ENCODE data around the gene SOX3. TPM values are rescaled to one million over a fixed set of nuclear protein-coding genes. Genes with fewer than 3 reads are reported as not detected.

Gene SOX3
- total RNA-seq, 1 donor from 2014 or later, result not detected

- no peak for TF ChIP-seq CTCF (IDR thresholded peaks at IDR 0.05)
- Histone ChIP-seq H3K4me3 (no peak overlapping the region), H3K27ac (no peak overlapping the region), H3K9me3 (no peaks in the 10 kb centered on the region), H3K27me3 (ENCODE audit: low read depth) (no peaks in the 10 kb centered on the region), H3K4me1 (no peaks in the 10 kb centered on the region), H3K36me3 (no peaks in the 10 kb centered on the region)
- ATAC-seq, result no peak
- intact Hi-C loops (cut with DNase I), result no loop called here
- DNase-seq, result no peak
These were observed 16.5 kb upstream of the SOX3 start for GRCh38 chrX:140521393-140521792.

DNA sequence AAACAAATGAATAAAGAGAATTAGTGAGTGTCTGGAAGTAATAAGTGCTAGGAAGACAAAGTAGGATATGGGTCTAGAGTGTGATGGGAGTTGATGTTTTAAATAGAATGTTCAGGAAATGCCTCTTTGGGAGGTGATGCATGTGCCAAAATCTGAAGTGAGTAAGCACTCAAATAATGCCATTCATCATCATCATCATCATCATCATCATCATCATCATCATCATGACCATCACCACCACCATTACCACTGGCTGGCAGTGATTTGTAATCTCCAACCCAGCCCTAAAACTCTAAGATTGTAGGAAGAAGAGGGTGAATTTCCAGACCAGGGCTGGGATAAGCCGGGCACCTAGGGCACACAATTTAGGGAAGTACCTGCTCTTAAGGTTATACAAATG is 9.7 kb upstream of the SOX3 start:
- intact Hi-C loops (cut with DNase I), result no loop called here

GRCh38 chrX:140510895-140511295 is 6.0 kb upstream of the SOX3 start:
- no peaks in the 10 kb centered on the region for H3K36me3 ChIP-seq
- peaks cover 55% of the 10 kb centered on the region for H3K27me3 ChIP-seq (ENCODE audit: low read depth)
- no peaks in the 10 kb centered on the region for H3K9me3 ChIP-seq
- no peak overlapping the region for H3K4me3 ChIP-seq
- ATAC-seq (no peak), DNase-seq (no peak)
- H3K4me1 ChIP-seq, result no peaks in the 10 kb centered on the region
- intact Hi-C loops (cut with DNase I), result no loop called here
- no peak overlapping the region for H3K27ac ChIP-seq
- no peak for TF ChIP-seq CTCF (IDR thresholded peaks at IDR 0.05)

More for the DNA sequence above, 9.7 kb upstream of the SOX3 start:
- Histone ChIP-seq H3K4me3 (no peak overlapping the region), H3K9me3 (no peaks in the 10 kb centered on the region), H3K27me3 (ENCODE audit: low read depth) (peaks cover 20% of the 10 kb centered on the region), H3K27ac (no peak overlapping the region), H3K36me3 (no peaks in the 10 kb centered on the region), H3K4me1 (no peaks in the 10 kb centered on the region)
- DNase-seq, result no peak
- no peak for ATAC-seq
- TF ChIP-seq CTCF (IDR thresholded peaks at IDR 0.05), result no peak

GRCh38 chrX:140510306-140510676 is 5.4 kb upstream of the SOX3 start:
- intact Hi-C loops (cut with DNase I), result no loop called here

DNA sequence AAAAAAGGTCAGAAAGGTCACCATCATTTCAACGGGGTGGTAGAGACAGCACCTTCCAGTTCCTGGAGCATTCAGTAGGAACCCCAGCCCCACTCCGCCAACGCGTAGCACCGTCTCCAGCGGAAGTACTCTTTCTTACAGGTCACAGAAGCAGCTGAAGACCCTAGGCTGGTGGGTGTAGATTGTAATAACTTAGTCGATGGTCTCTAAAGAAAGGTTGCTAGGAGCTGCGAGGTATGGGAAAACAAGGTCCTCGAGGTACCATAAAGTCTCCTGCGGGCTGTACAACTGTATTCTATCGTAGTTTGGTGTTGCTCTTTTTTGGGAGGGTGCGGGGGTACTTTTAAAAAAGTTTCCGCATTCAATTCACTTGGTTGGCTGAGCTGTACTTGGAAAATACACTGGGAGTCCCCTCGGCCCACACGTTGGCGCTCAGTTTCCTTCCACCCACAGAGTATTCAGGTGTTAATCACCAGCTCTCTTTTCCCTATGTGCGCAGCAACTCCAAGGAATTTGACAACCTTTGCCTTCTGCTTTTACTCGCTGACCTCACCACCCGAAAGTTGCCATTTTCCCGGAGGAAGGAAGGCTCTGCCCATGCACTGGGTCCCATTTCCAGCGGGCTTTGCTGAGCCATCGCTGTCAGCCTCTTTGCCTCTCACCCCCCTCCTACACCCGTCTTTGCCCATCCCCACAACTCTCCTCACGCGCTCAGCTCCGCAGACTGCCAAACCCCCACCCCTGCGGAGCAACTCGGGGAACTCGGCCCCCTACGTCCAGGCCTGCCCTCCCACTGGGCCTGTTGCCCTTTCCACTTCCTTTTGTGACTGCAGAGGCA is 4.8 kb upstream of the SOX3 start:
- ATAC-seq (no peak), DNase-seq (no peak)
- H3K4me1 ChIP-seq, result no peaks in the 10 kb centered on the region
- intact Hi-C loops (cut with DNase I), result no loop called here
- H3K4me3 ChIP-seq, result no peak overlapping the region
- no peak for TF ChIP-seq CTCF (IDR thresholded peaks at IDR 0.05)
- H3K27me3 ChIP-seq (ENCODE audit: low read depth), result peaks cover 67% of the 10 kb centered on the region
- H3K9me3 ChIP-seq, result no peaks in the 10 kb centered on the region
- no peaks in the 10 kb centered on the region for H3K36me3 ChIP-seq
- no peak overlapping the region for H3K27ac ChIP-seq

More at GRCh38 chrX:140510306-140510676, 5.4 kb upstream of the SOX3 start:
- Histone ChIP-seq H3K27ac (no peak overlapping the region), H3K4me3 (no peak overlapping the region), H3K4me1 (no peaks in the 10 kb centered on the region), H3K27me3 (ENCODE audit: low read depth) (peaks cover 61% of the 10 kb centered on the region), H3K36me3 (no peaks in the 10 kb centered on the region), H3K9me3 (no peaks in the 10 kb centered on the region)
- DNase-seq (no peak), ATAC-seq (no peak)
- TF ChIP-seq CTCF (IDR thresholded peaks at IDR 0.05), result no peak

All from lower lobe of right lung (tissue), 2 donors.